Measurements from ENCODE around the gene SLC35F3. TPM values are rescaled to one million over a fixed set of nuclear protein-coding genes. Genes with fewer than 3 reads are reported as not detected.

SLC35F3 gene
- total and polyA plus RNA-seq, 4 donors: 0.01 to 0.37 (median 0.08) TPM; not detected in 1

DNA sequence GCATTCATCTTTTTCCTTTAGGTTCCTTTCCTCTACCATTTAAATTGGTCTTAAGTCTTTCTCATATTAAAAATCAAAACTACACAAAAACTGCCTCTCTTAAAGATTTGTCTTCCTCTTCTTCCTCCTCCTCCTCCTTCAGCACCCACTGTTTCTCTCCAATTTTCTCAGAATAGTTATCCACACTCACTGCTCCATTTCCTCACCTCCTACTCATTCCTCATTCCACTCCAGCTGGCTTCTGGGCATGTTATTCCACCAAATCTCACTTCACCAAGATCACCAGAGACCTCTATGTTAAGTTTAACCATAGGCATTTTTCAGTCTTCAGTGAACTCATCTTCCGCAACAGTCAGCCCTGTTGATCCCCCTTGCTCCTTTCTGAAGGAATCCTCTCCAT is 173.7 kb downstream of the SLC35F3 start:
- WGBS: 99% methylated on average over 1 of the region's 1 CpG
- H3K4me1 ChIP-seq (ENCODE audit: control insufficient read depth in 4 of 4, insufficient read depth in 4 of 4, low read length in 3 of 4): no peaks in the 10 kb centered on the region
- H3K27ac ChIP-seq (ENCODE audit: low read depth in 1 of 2, low read length in 2 of 2): no peak overlapping the region
- no peak for DNase-seq (ENCODE audit: low spot score)
- TF ChIP-seq, protein P1, sequence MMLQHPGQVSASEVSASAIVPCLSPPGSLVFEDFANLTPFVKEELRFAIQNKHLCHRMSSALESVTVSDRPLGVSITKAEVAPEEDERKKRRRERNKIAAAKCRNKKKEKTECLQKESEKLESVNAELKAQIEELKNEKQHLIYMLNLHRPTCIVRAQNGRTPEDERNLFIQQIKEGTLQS (IDR thresholded peaks at IDR 0.05): no peak
- H3K9me3 ChIP-seq (ENCODE audit: control insufficient read depth in 4 of 4, low read length in 3 of 4): peaks cover 0 to 5% (median 0%) of the 10 kb centered on the region in 4 donors
- H3K9ac ChIP-seq (ENCODE audit: low read depth in 1 of 2, low read length in 2 of 2): no peak overlapping the region
- H3K36me3 ChIP-seq (ENCODE audit: control insufficient read depth in 4 of 4, insufficient read depth in 3 of 4, low read depth in 1 of 4, low read length in 3 of 4): no peaks in the 10 kb centered on the region
- peaks cover 0 to 7% (median 0%) of the 10 kb centered on the region in 4 donors for H3K27me3 ChIP-seq (ENCODE audit: control insufficient read depth in 4 of 4, insufficient read depth in 4 of 4, low read length in 3 of 4)
- no peak overlapping the region for H3K4me3 ChIP-seq (ENCODE audit: low read depth in 1 of 3, low read length in 3 of 3)

DNA sequence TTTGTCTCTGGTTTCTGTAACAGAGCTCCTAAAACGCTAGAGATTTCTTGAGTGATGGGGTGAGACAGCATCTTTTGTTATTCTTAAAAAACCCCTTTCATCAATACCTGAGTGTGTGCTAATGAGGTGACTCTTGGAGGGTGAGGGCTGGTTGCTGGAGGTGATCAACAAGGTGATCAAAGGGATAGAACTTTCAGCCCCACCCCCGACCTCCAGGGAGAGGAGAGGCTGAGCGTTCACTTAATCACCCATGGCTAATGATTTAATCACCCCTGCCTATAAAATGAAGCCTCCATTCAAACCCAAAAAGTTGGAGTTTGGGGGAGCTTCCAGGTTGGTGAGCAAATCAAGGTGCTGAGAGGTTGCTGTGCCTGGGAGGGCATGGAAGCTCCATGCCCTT is 175.4 kb downstream of the SLC35F3 start:
- Histone ChIP-seq H3K9ac (ENCODE audit: low read depth in 1 of 2, low read length in 2 of 2) (no peak overlapping the region), H3K9me3 (ENCODE audit: control insufficient read depth in 4 of 4, low read length in 3 of 4) (no peaks in the 10 kb centered on the region)

DNA sequence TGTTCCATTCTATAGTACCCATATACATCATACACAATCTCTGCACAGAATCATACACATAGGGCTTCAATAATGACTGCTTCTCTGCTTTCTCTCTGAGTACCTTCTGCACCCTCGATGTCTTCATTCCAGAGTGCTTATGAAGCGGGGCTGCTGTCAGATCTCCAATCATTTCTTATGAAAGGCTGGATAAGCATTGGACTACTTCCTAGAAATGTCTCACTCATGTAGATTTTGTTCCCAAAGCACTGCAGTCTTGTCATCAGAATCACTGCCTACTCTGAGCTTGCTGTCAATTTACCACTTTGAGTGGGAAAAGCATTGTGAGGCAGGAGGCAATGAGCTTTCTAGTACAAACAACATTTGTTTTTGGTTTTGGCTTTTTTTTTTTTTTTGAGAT is 179.0 kb downstream of the SLC35F3 start:
- WGBS: 82% methylated on average over 2 of the region's 2 CpGs
- no peak overlapping the region for H3K9ac ChIP-seq (ENCODE audit: low read depth in 1 of 2, low read length in 2 of 2)
- H3K4me1 ChIP-seq (ENCODE audit: control insufficient read depth in 4 of 4, insufficient read depth in 4 of 4, low read length in 3 of 4): no peaks in the 10 kb centered on the region
- H3K36me3 ChIP-seq (ENCODE audit: control insufficient read depth in 4 of 4, insufficient read depth in 3 of 4, low read depth in 1 of 4, low read length in 3 of 4): no peaks in the 10 kb centered on the region
- H3K27ac ChIP-seq (ENCODE audit: low read depth in 1 of 2, low read length in 2 of 2): no peak overlapping the region
- DNase-seq (ENCODE audit: low spot score): no peak
- peaks cover 0 to 2% (median 0%) of the 10 kb centered on the region in 4 donors for H3K27me3 ChIP-seq (ENCODE audit: control insufficient read depth in 4 of 4, insufficient read depth in 4 of 4, low read length in 3 of 4)
- no peak overlapping the region for H3K4me3 ChIP-seq (ENCODE audit: low read depth in 1 of 3, low read length in 3 of 3)
- H3K9me3 ChIP-seq (ENCODE audit: control insufficient read depth in 4 of 4, low read length in 3 of 4): no peaks in the 10 kb centered on the region
- TF ChIP-seq, protein P2, sequence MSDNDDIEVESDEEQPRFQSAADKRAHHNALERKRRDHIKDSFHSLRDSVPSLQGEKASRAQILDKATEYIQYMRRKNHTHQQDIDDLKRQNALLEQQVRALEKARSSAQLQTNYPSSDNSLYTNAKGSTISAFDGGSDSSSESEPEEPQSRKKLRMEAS (IDR thresholded peaks at IDR 0.05): no peak
- TF ChIP-seq FOXA1 (IDR thresholded peaks at IDR 0.05): no peak
- TF ChIP-seq, protein P3, sequence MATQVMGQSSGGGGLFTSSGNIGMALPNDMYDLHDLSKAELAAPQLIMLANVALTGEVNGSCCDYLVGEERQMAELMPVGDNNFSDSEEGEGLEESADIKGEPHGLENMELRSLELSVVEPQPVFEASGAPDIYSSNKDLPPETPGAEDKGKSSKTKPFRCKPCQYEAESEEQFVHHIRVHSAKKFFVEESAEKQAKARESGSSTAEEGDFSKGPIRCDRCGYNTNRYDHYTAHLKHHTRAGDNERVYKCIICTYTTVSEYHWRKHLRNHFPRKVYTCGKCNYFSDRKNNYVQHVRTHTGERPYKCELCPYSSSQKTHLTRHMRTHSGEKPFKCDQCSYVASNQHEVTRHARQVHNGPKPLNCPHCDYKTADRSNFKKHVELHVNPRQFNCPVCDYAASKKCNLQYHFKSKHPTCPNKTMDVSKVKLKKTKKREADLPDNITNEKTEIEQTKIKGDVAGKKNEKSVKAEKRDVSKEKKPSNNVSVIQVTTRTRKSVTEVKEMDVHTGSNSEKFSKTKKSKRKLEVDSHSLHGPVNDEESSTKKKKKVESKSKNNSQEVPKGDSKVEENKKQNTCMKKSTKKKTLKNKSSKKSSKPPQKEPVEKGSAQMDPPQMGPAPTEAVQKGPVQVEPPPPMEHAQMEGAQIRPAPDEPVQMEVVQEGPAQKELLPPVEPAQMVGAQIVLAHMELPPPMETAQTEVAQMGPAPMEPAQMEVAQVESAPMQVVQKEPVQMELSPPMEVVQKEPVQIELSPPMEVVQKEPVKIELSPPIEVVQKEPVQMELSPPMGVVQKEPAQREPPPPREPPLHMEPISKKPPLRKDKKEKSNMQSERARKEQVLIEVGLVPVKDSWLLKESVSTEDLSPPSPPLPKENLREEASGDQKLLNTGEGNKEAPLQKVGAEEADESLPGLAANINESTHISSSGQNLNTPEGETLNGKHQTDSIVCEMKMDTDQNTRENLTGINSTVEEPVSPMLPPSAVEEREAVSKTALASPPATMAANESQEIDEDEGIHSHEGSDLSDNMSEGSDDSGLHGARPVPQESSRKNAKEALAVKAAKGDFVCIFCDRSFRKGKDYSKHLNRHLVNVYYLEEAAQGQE (IDR thresholded peaks at IDR 0.05): no peak
- no peak for TF ChIP-seq GABPA (IDR thresholded peaks at IDR 0.05 in 1 of 2, conservative IDR thresholded peaks at IDR 0.05 in 1 of 2)
- no peak for TF ChIP-seq HNF4G (IDR thresholded peaks at IDR 0.05)
- TF ChIP-seq, protein P1 (IDR thresholded peaks at IDR 0.05): no peak
- TF ChIP-seq SP1 (IDR thresholded peaks at IDR 0.05): no peak
- TF ChIP-seq, protein P4, sequence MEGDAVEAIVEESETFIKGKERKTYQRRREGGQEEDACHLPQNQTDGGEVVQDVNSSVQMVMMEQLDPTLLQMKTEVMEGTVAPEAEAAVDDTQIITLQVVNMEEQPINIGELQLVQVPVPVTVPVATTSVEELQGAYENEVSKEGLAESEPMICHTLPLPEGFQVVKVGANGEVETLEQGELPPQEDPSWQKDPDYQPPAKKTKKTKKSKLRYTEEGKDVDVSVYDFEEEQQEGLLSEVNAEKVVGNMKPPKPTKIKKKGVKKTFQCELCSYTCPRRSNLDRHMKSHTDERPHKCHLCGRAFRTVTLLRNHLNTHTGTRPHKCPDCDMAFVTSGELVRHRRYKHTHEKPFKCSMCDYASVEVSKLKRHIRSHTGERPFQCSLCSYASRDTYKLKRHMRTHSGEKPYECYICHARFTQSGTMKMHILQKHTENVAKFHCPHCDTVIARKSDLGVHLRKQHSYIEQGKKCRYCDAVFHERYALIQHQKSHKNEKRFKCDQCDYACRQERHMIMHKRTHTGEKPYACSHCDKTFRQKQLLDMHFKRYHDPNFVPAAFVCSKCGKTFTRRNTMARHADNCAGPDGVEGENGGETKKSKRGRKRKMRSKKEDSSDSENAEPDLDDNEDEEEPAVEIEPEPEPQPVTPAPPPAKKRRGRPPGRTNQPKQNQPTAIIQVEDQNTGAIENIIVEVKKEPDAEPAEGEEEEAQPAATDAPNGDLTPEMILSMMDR (IDR thresholded peaks at IDR 0.05; ENCODE audit: low read depth, low read length, missing input control): no peak

More for the DNA sequence above, 175.4 kb downstream of the SLC35F3 start:
- 31% methylated on average over 3 of the region's 3 CpGs for WGBS
- Histone ChIP-seq H3K4me3 (ENCODE audit: low read depth in 1 of 3, low read length in 3 of 3) (no peak overlapping the region), H3K4me1 (ENCODE audit: control insufficient read depth in 4 of 4, insufficient read depth in 4 of 4, low read length in 3 of 4) (no peaks in the 10 kb centered on the region), H3K27me3 (ENCODE audit: control insufficient read depth in 4 of 4, insufficient read depth in 4 of 4, low read length in 3 of 4) (peaks cover 0 to 7% (median 0%) of the 10 kb centered on the region in 4 donors), H3K27ac (ENCODE audit: low read depth in 1 of 2, low read length in 2 of 2) (no peak overlapping the region), H3K36me3 (ENCODE audit: control insufficient read depth in 4 of 4, insufficient read depth in 3 of 4, low read depth in 1 of 4, low read length in 3 of 4) (no peaks in the 10 kb centered on the region)
- TF ChIP-seq NR2F2 (IDR thresholded peaks at IDR 0.05) (no peak), EGR1 (IDR thresholded peaks at IDR 0.05; ENCODE audit: low read depth in 2 of 2) (no peak), SP1 (IDR thresholded peaks at IDR 0.05) (no peak)
- DNase-seq (ENCODE audit: low spot score): no peak
